ENCODE measurements around the gene ADCY7. TPM values are rescaled to one million over a fixed set of nuclear protein-coding genes. Genes with fewer than 3 reads are reported as not detected.
A peak's percentile ranks its signal among the peaks of the same experiment; 100 is the strongest.

ADCY7 gene
- total and polyA plus RNA-seq, 9 of the 15 experiments (the other 6 are each of a cell fraction or from before 2014, with no cell fraction given): 2.3 to 108 (median 28.6) TPM

DNA sequence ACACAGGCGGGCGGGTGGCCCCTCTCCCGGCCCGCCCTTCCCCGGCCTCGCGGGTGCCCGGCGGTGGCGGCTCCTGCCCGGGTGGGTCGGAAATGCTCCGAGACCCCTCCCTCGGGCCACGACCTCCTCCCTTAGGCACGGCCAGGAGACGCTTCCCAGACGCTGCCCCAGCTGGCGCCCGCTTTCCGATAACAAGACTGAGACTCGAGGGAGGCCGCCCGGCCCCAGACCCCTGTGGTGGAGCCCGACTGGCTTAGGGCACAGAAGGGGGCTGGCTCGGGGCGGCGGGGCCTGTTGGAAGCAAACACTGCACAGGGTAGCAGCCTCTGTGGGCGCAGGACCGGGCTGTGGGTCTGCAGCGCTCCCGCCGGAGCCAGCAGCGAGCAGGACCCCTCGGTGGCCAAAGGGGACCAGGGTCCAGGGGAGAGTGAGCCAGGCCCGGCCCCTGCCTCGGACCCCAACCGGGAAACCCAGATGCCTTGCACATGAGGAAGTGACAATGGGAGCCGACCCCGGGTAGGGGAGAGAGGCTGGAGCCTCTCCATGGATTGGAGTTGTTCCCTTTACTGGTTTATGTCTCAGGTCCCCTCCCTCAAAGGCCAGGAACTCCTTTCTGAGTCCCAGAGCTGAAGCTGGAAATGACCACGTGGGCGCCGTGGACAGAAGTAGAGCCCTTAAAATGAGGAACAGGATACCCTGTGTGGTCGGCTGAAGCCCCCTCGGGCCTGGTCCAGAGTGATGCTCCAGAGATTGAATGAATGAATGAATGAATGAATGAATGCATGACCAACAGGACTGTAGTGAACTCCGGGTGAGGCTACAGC, 19.8 kb upstream of the ADCY7 start (continued):
- TF ChIP-seq, protein P1, sequence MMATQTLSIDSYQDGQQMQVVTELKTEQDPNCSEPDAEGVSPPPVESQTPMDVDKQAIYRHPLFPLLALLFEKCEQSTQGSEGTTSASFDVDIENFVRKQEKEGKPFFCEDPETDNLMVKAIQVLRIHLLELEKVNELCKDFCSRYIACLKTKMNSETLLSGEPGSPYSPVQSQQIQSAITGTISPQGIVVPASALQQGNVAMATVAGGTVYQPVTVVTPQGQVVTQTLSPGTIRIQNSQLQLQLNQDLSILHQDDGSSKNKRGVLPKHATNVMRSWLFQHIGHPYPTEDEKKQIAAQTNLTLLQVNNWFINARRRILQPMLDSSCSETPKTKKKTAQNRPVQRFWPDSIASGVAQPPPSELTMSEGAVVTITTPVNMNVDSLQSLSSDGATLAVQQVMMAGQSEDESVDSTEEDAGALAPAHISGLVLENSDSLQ (IDR thresholded peaks at IDR 0.05): no peak
- TF ChIP-seq RBM22 (IDR thresholded peaks at IDR 0.05; ENCODE audit: low read depth, low read length, poor library complexity, severe bottlenecking): peak; percentile 56
- TF ChIP-seq, protein P2, sequence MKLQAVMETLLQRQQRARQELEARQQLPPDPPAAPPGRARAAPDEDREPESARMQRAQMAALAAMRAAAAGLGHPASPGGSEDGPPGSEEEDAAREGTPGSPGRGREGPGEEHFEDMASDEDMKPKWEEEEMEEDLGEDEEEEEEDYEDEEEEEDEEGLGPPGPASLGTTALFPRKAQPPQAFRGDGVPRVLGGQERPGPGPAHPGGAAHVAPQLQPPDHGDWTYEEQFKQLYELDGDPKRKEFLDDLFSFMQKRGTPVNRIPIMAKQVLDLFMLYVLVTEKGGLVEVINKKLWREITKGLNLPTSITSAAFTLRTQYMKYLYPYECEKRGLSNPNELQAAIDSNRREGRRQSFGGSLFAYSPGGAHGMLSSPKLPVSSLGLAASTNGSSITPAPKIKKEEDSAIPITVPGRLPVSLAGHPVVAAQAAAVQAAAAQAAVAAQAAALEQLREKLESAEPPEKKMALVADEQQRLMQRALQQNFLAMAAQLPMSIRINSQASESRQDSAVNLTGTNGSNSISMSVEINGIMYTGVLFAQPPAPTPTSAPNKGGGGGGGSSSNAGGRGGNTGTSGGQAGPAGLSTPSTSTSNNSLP (IDR thresholded peaks at IDR 0.05; ENCODE audit: borderline replicate concordance, low read depth, low read length): no peak
- TF ChIP-seq ZNF644 (tag; IDR thresholded peaks at IDR 0.05; ENCODE audit: low read depth): no peak
- TF ChIP-seq, protein P3, sequence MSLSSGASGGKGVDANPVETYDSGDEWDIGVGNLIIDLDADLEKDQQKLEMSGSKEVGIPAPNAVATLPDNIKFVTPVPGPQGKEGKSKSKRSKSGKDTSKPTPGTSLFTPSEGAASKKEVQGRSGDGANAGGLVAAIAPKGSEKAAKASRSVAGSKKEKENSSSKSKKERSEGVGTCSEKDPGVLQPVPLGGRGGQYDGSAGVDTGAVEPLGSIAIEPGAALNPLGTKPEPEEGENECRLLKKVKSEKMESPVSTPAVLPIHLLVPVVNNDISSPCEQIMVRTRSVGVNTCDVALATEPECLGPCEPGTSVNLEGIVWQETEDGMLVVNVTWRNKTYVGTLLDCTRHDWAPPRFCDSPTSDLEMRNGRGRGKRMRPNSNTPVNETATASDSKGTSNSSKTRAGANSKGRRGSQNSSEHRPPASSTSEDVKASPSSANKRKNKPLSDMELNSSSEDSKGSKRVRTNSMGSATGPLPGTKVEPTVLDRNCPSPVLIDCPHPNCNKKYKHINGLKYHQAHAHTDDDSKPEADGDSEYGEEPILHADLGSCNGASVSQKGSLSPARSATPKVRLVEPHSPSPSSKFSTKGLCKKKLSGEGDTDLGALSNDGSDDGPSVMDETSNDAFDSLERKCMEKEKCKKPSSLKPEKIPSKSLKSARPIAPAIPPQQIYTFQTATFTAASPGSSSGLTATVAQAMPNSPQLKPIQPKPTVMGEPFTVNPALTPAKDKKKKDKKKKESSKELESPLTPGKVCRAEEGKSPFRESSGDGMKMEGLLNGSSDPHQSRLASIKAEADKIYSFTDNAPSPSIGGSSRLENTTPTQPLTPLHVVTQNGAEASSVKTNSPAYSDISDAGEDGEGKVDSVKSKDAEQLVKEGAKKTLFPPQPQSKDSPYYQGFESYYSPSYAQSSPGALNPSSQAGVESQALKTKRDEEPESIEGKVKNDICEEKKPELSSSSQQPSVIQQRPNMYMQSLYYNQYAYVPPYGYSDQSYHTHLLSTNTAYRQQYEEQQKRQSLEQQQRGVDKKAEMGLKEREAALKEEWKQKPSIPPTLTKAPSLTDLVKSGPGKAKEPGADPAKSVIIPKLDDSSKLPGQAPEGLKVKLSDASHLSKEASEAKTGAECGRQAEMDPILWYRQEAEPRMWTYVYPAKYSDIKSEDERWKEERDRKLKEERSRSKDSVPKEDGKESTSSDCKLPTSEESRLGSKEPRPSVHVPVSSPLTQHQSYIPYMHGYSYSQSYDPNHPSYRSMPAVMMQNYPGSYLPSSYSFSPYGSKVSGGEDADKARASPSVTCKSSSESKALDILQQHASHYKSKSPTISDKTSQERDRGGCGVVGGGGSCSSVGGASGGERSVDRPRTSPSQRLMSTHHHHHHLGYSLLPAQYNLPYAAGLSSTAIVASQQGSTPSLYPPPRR (CRISPR knock-in tag; IDR thresholded peaks at IDR 0.05; ENCODE audit: borderline replicate concordance): no peak
